Epithelial cell of esophagus (primary cell): ENCODE data around the gene OR8A1.

Source experiments
- DNase-seq: peaks from one replicate; pipeline ENCODE4 v3.0.0; 2010; ENCODE audit warnings: low read depth
- H3K4me3 ChIP-seq: 2 replicates; pipeline ENCODE4 v1.5.1; 2011; ENCODE audit warnings: mild to moderate bottlenecking, low read length, control low read depth
- TF ChIP-seq, protein P1 (sequence below): IDR thresholded peaks from 2 replicates; pipeline ENCODE4 v1.5.1; 2011; ENCODE audit warnings: low read depth, mild to moderate bottlenecking, low read length, control low read depth, inconsistent platforms; ENCODE audit not compliant: insufficient read depth; ENCODE audit errors: missing control alignments

Gene OR8A1

DNA sequence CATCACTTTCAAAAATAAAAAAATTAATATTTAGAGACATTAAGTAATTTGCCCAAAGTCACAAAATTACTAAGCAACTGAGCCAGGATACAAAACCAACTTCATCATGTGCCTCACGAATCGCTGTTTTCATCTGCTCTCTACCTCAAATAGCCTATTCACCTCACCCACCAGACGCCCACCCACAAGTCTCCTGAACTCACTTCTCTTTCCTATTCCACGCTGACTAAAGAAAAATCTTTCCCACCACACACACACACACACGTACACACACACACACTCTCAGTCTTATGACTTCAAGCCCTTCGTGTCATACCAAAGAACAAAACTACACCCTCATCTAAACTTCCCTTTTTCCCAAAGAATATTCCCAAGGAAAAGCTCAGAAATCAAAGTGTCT, 28.6 kb upstream of the OR8A1 start:
- no peak overlapping the region for H3K4me3 ChIP-seq
- TF ChIP-seq, protein P1, sequence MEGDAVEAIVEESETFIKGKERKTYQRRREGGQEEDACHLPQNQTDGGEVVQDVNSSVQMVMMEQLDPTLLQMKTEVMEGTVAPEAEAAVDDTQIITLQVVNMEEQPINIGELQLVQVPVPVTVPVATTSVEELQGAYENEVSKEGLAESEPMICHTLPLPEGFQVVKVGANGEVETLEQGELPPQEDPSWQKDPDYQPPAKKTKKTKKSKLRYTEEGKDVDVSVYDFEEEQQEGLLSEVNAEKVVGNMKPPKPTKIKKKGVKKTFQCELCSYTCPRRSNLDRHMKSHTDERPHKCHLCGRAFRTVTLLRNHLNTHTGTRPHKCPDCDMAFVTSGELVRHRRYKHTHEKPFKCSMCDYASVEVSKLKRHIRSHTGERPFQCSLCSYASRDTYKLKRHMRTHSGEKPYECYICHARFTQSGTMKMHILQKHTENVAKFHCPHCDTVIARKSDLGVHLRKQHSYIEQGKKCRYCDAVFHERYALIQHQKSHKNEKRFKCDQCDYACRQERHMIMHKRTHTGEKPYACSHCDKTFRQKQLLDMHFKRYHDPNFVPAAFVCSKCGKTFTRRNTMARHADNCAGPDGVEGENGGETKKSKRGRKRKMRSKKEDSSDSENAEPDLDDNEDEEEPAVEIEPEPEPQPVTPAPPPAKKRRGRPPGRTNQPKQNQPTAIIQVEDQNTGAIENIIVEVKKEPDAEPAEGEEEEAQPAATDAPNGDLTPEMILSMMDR: no peak
- no peak for DNase-seq

DNA sequence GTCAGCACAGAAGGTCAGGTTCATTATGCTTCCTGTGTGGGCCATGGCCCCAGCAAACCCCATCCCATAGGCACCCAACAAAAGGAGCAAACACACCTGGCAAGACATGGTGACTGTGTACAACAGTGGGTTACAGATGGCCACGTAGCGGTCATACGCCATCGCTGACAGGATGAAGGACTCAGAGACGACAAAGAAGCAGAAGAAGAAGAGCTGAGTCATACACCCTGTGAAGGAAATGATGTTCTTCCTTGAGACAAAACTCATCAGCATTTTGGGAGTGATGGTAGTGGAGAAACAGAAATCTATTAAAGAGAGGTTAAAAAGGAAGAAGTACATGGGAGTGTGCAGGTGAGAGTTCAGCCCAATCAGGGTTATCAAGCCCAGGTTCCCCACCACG, 26.7 kb upstream of the OR8A1 start:
- no peak for DNase-seq
- H3K4me3 ChIP-seq: no peak overlapping the region
- TF ChIP-seq, protein P1: no peak

DNA sequence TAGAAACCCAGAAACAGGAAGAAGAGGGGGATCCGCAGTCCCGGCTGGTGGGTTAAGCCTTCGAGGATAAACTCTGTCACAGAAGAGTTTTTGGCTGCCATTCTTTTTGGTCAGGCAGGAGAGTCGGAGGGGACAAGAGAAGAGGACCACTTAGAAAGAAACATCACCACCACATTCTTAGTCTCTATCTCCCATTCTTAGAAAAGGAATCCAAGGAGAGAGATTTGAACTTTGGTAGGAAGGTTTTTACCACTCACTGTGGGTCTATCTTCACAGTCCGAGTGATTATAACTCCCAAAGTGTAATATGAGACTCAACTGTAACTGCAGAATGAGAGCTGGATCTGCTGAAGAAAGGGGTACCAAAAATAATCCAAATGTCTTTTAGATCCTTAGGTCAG, 26.2 kb upstream of the OR8A1 start, which contains the start of gene OR8B12:
OR8B12 (minus strand) TSS at position 101 of the 400 bp plus-strand sequence; CDS start at position 101, 0 bp downstream.
- TF ChIP-seq, protein P1: no peak
- DNase-seq: no peak
- H3K4me3 ChIP-seq: no peak within 1 kb of the TSS

DNA sequence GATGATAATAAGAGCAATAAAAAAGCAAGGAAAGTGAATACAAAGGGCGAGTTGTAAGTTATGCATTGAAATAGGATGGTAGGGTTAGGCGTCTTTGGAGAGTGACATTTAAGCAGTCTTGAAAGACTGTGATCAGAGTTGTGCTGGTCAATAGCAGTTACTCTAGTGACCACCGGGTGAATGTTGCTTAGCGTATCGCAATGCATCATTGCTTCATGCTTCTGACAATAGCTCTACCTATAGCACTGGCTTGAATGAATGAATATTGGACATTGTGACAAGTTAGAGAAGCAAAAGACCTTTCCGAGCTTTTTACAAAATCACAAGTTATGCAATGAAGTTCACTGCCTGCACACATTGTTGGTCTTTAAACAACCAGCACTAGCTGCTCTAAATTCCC, 18.6 kb upstream of the OR8A1 start:
- TF ChIP-seq, protein P1: no peak
- H3K4me3 ChIP-seq: no peak overlapping the region
- DNase-seq: no peak

DNA sequence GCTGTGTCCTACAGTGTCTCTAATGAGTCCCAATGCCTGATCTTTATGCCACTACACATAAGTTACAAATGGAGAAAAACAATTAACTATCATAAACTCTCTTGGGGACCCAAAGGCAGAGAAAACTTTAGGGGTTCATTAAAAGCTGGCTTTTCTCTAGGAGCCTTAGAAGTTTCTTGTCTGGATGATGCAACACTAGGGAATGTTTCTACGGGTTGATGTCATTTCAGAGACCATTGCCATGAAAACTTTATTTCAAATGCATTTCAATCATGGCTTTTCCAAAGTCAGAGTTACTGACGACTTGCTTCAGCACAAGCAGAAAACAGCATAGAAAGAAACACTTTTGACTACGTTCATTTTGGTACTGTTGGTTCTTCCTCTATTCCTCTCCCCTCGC, 17.8 kb upstream of the OR8A1 start:
- H3K4me3 ChIP-seq: no peak overlapping the region
- no peak for DNase-seq
- TF ChIP-seq, protein P1: no peak

DNA sequence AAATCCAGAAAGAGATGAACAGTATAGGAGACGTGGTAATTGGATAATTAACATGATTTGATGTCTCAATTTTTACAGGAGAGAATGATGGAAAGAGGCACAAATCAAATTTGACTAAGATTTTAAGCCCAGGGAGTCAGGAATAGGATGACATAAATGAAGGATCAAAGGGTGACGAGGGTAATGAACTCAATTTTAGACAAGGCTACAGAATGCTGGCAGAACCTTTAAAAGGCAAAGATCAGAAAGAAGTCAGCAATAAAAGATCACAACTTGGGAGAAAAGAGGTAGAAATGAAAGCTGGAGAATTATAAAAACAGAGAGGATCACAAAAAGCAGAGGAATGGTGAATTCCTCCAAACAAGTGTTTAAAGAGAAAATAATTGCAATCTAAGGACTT, 13.0 kb upstream of the OR8A1 start:
- TF ChIP-seq, protein P1: no peak
- no peak for DNase-seq
- H3K4me3 ChIP-seq: no peak overlapping the region

DNA sequence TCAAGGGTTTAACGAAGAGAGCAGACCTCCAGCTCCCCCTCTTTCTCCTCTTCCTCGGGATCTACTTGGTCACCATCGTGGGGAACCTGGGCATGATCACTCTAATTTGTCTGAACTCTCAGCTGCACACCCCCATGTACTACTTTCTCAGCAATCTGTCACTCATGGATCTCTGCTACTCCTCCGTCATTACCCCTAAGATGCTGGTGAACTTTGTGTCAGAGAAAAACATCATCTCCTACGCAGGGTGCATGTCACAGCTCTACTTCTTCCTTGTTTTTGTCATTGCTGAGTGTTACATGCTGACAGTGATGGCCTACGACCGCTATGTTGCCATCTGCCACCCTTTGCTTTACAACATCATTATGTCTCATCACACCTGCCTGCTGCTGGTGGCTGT, 363 bp downstream of the OR8A1 start:
- H3K4me3 ChIP-seq: no peak overlapping the region
- TF ChIP-seq, protein P1: no peak
- no peak for DNase-seq
